HCT116 (cell line): ENCODE data around the gene TBL1X. TPM values are rescaled to one million over a fixed set of nuclear protein-coding genes. Genes with fewer than 3 reads are reported as not detected.

Experiments
- ATAC-seq: fragments of 200-7000 bp; cut with Tn5 transposase; 2 replicates; pipeline ENCODE4 v1.9.1; 2020; ENCODE audit warnings: mild to moderate bottlenecking, moderate library complexity
- BruUV-seq: library from RNA; stranded (reverse); fragments of 400-500 nt; replicated peaks from 2 replicates; lab custom pipeline; 2021; lab: Mats Ljungman, UMichigan
- CTCF ChIA-PET: fragments of 300-600 bp; sonication (Branson Sonifier 250); formaldehyde crosslinking; loops from one replicate; lab custom pipeline; 2021; ENCODE audit warnings: antibody characterized with exemption; lab: Charles Lee
- POLR2A ChIA-PET: fragments of 300-600, 350-600 bp; sonication (Branson Sonifier 250); formaldehyde crosslinking; loops from one replicate; lab custom pipeline; 2021; ENCODE audit warnings: antibody characterized with exemption; lab: Charles Lee
- RAD21 ChIA-PET, 2 experiments: fragments of 300-600 bp; sonication (Branson Sonifier 250); formaldehyde crosslinking; loops; one replicate each; lab custom pipeline; 2023; ENCODE audit warnings: low total read pairs in 2 of 2; ENCODE audit not compliant: uncharacterized antibody in 2 of 2, unreplicated experiment in 2 of 2, low non-redundant PET in 1 of 2; lab: Charles Lee
- DNase-seq: peaks from one replicate; pipeline ENCODE4 v3.0.0-alpha.2; 2010; ENCODE audit warnings: low read depth, low spot score
- H2AFZ ChIP-seq: fragments of 200-600 bp; shearing (Covaris generic), sonication (generic); 2 replicates; pipeline ENCODE4 v1.6.1; 2017; ENCODE audit warnings: low read depth, mixed run types, mixed read lengths, antibody characterized with exemption, low read length; ENCODE audit not compliant: poor library complexity, severe bottlenecking
- H3K27ac ChIP-seq: 2 replicates; pipeline ENCODE4 v1.5.1; 2012; ENCODE audit warnings: low read depth, low read length
- H3K27me3 ChIP-seq: fragments of 200-600 bp; sonication (generic); 2 replicates; pipeline ENCODE4 v1.6.1; 2016; ENCODE audit warnings: mixed run types, low read length, mixed read lengths; ENCODE audit not compliant: insufficient read depth
- H3K36me3 ChIP-seq, 2 experiments: fragments of 200-500 bp in 1 of 2; fragments of 200-600 bp in 1 of 2; sonication (Bioruptor generic) in 1 of 2; sonication (generic) in 1 of 2; 2 replicates each; pipeline versions ENCODE4 v1.5.1 to v1.6.1; 2014 to 2016; ENCODE audit warnings: low read length in 2 of 2, inconsistent platforms in 1 of 2, mixed read lengths in 1 of 2, mixed run types in 1 of 2; ENCODE audit not compliant: insufficient read depth in 2 of 2, control insufficient read depth in 1 of 2
- H3K4me1 ChIP-seq, 2 experiments: fragments of 200-600 bp in 1 of 2; sonication (generic) in 1 of 2; 2 replicates each; pipeline versions ENCODE4 v1.5.1 to v1.6.1; 2012 to 2017; ENCODE audit warnings: low read length in 2 of 2, inconsistent platforms in 1 of 2, mild to moderate bottlenecking in 1 of 2, mixed read lengths in 1 of 2, mixed run types in 1 of 2, moderate library complexity in 1 of 2; ENCODE audit not compliant: insufficient read depth in 2 of 2, control insufficient read depth in 1 of 2
- H3K4me2 ChIP-seq: fragments of 200-600 bp; sonication (generic); 2 replicates; pipeline ENCODE4 v1.6.1; 2017; ENCODE audit warnings: mixed run types, low read length, mixed read lengths
- H3K4me3 ChIP-seq, 2 experiments: fragments of 200-600 bp in 1 of 2; sonication (generic) in 1 of 2; replicated peaks in 1 of 2; 2 replicates each; pipeline ENCODE4 v1.5.1; 2011 to 2016; ENCODE audit warnings: low read length in 2 of 2, control low read depth in 1 of 2, low read depth in 1 of 2, mild to moderate bottlenecking in 1 of 2, mixed read lengths in 1 of 2, mixed run types in 1 of 2
- H3K79me2 ChIP-seq: fragments of 200-600 bp; sonication (generic); 2 replicates; pipeline ENCODE4 v1.6.1; 2017; ENCODE audit warnings: mild to moderate bottlenecking, mixed run types, low read length, moderate library complexity, mixed read lengths; ENCODE audit not compliant: insufficient read depth
- H3K9ac ChIP-seq: fragments of 200-600 bp; sonication (generic); 2 replicates; pipeline ENCODE4 v1.6.1; 2016; ENCODE audit warnings: low read length, mixed read lengths
- H3K9me2 ChIP-seq: fragments of 200-600 bp; sonication (generic), shearing (Covaris generic); 2 replicates; pipeline ENCODE4 v1.6.1; 2017; ENCODE audit warnings: mixed run types, mild to moderate bottlenecking, moderate library complexity; ENCODE audit not compliant: insufficient read depth
- H3K9me3 ChIP-seq, 2 experiments: fragments of 200-500 bp in 1 of 2; fragments of 200-600 bp in 1 of 2; sonication (Bioruptor generic) in 1 of 2; sonication (generic) in 1 of 2; 2 replicates each; pipeline ENCODE4 v1.6.1; 2014 to 2017; ENCODE audit warnings: low read length in 2 of 2, mixed read lengths in 2 of 2, inconsistent platforms in 1 of 2, low read depth in 1 of 2, mild to moderate bottlenecking in 1 of 2, mixed run types in 1 of 2, moderate library complexity in 1 of 2; ENCODE audit not compliant: control insufficient read depth in 1 of 2, insufficient read depth in 1 of 2
- H4K20me1 ChIP-seq: fragments of 200-600 bp; sonication (generic), shearing (Covaris generic); 2 replicates; pipeline ENCODE4 v1.6.1; 2017; ENCODE audit warnings: mixed run types, mild to moderate bottlenecking, moderate library complexity; ENCODE audit not compliant: insufficient read depth
- CBX3 ChIP-seq: IDR thresholded peaks from 2 replicates; pipeline ENCODE4 v1.6.1; 2012; ENCODE audit warnings: low read depth
- EGR1 ChIP-seq: IDR thresholded peaks from 2 replicates; pipeline ENCODE4 v1.6.1; 2012; ENCODE audit warnings: low read depth
- ELF1 ChIP-seq: IDR thresholded peaks from 2 replicates; pipeline ENCODE4 v1.6.1; 2012; ENCODE audit warnings: low read depth, borderline replicate concordance
- EZH2 ChIP-seq: fragments of 200-600 bp; sonication (generic); IDR thresholded peaks from 2 replicates; pipeline ENCODE4 v1.6.1; 2017; ENCODE audit warnings: antibody characterized with exemption, mixed run types
- EZH2phosphoT487 ChIP-seq: fragments of 200-600 bp; IDR thresholded peaks from 2 replicates; pipeline ENCODE4 v1.6.1; 2018; ENCODE audit warnings: antibody characterized with exemption, borderline replicate concordance
- FOSL1 ChIP-seq: IDR thresholded peaks from 2 replicates; pipeline ENCODE4 v1.6.1; 2012; ENCODE audit warnings: low read depth
- POLR2AphosphoS5 ChIP-seq: IDR thresholded peaks from 2 replicates; pipeline ENCODE4 v1.6.1; 2011; ENCODE audit warnings: mild to moderate bottlenecking, low read depth, low read length, moderate library complexity
- RAD21 ChIP-seq: IDR thresholded peaks from 2 replicates; pipeline ENCODE4 v1.6.1; 2012; ENCODE audit warnings: low read depth, mild to moderate bottlenecking
- SIN3A ChIP-seq: IDR thresholded peaks from 2 replicates; pipeline ENCODE4 v1.6.1; 2012; ENCODE audit warnings: low read depth
- SP1 ChIP-seq: IDR thresholded peaks from 2 replicates; pipeline ENCODE4 v1.6.1; 2012; ENCODE audit warnings: low read depth
- SRF ChIP-seq: IDR thresholded peaks from 2 replicates; pipeline ENCODE4 v1.6.1; 2012; ENCODE audit warnings: low read depth
- YY1 ChIP-seq: IDR thresholded peaks from 2 replicates; pipeline ENCODE4 v1.6.1; 2011; ENCODE audit warnings: low read length, low read depth, moderate library complexity, mild to moderate bottlenecking; ENCODE audit not compliant: insufficient replicate concordance; ENCODE audit errors: extremely low read depth
- intact Hi-C: fragments of 100-400 bp; cut with micrococcal nuclease; formaldehyde crosslinking; loops from 2 replicates; pipeline ENCODE4 v1.10.0; 2022
- total RNA-seq: library from RNA; stranded (reverse); gene quantifications from one replicate; pipeline ENCODE4 v1.2.1, GENCODE V29; 2021; ENCODE audit not compliant: unreplicated experiment
- TF ChIP-seq, protein P1 (sequence below), 3 experiments: fragments of 200-600 bp in 1 of 3; sonication (generic) in 1 of 3; IDR thresholded peaks in 2 of 3; conservative IDR thresholded peaks in 1 of 3; 2 replicates each; pipeline ENCODE4 v1.5.1; 2012 to 2017; ENCODE audit warnings: low read depth in 2 of 3, low read length in 2 of 3, antibody characterized with exemption in 1 of 3, borderline replicate concordance in 1 of 3, control low read depth in 1 of 3, mild to moderate bottlenecking in 1 of 3, mixed read lengths in 1 of 3, mixed run types in 1 of 3, moderate library complexity in 1 of 3; ENCODE audit not compliant: insufficient read depth in 1 of 3

Gene TBL1X
- total RNA-seq, 1 experiment from 2014 or later, result 37.8 TPM

GRCh38 chrX:9510980-9511379 lies 46.1 kb downstream of the TBL1X start:
- no peaks in the 10 kb centered on the region for H3K4me1 ChIP-seq
- TF ChIP-seq POLR2AphosphoS5, result no peak
- TF ChIP-seq SP1, result no peak
- TF ChIP-seq EZH2phosphoT487, result no peak
- TF ChIP-seq, protein P1, sequence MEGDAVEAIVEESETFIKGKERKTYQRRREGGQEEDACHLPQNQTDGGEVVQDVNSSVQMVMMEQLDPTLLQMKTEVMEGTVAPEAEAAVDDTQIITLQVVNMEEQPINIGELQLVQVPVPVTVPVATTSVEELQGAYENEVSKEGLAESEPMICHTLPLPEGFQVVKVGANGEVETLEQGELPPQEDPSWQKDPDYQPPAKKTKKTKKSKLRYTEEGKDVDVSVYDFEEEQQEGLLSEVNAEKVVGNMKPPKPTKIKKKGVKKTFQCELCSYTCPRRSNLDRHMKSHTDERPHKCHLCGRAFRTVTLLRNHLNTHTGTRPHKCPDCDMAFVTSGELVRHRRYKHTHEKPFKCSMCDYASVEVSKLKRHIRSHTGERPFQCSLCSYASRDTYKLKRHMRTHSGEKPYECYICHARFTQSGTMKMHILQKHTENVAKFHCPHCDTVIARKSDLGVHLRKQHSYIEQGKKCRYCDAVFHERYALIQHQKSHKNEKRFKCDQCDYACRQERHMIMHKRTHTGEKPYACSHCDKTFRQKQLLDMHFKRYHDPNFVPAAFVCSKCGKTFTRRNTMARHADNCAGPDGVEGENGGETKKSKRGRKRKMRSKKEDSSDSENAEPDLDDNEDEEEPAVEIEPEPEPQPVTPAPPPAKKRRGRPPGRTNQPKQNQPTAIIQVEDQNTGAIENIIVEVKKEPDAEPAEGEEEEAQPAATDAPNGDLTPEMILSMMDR (IDR thresholded peaks at IDR 0.05 in 2 of 3, conservative IDR thresholded peaks at IDR 0.05 in 1 of 3; ENCODE audit: borderline replicate concordance in 1 of 3, insufficient read depth in 1 of 3, low read depth in 2 of 3, low read length in 2 of 3), result no peak
- no peak for TF ChIP-seq SRF
- no peak for TF ChIP-seq EZH2
- no peak for TF ChIP-seq RAD21
- TF ChIP-seq CBX3, result no peak
- TF ChIP-seq, all 23 proteins: peak for 0
- no peaks in the 10 kb centered on the region for H3K36me3 ChIP-seq
- no peaks in the 10 kb centered on the region for H3K9me3 ChIP-seq
- no peak overlapping the region for H3K4me3 ChIP-seq
- CTCF ChIA-PET, result no interaction called here
- DNase-seq (no peak), ATAC-seq (no peak)
- no peak overlapping the region for H2AFZ ChIP-seq
- H3K9me2 ChIP-seq, result no peaks in the 10 kb centered on the region
- no peak overlapping the region for H3K9ac ChIP-seq
- BruUV-seq, result no TSS peak
- H3K79me2 ChIP-seq, result no peaks in the 10 kb centered on the region
- H3K27me3 ChIP-seq, result no peaks in the 10 kb centered on the region
- POLR2A ChIA-PET, result no interaction called here
- RAD21 ChIA-PET, result no interaction called here
- no peaks in the 10 kb centered on the region for H4K20me1 ChIP-seq
- intact Hi-C loops, result no loop called here
- no peak overlapping the region for H3K27ac ChIP-seq
- H3K4me2 ChIP-seq, result no peak overlapping the region

- RAD21 ChIA-PET, result no interaction called here
- Histone ChIP-seq H3K4me1 (no peaks in the 10 kb centered on the region), H3K27me3 (no peaks in the 10 kb centered on the region)
- POLR2A ChIA-PET, result no interaction called here
- no peak for DNase-seq
- CTCF ChIA-PET, result no interaction called here
- intact Hi-C loops, result no loop called here
- TF ChIP-seq SIN3A (no peak), FOSL1 (no peak), EGR1 (no peak), CBX3 (no peak), ELF1 (no peak), POLR2AphosphoS5 (no peak), YY1 (no peak)
- TF ChIP-seq, all 23 proteins: peak for 0
- no peak for ATAC-seq
- H3K4me2 ChIP-seq, result no peak overlapping the region
- H3K27ac ChIP-seq, result no peak overlapping the region
- no TSS peak for BruUV-seq
- no peaks in the 10 kb centered on the region for H4K20me1 ChIP-seq
- no peaks in the 10 kb centered on the region for H3K79me2 ChIP-seq
- no peak overlapping the region for H3K4me3 ChIP-seq
- no peak overlapping the region for H3K9ac ChIP-seq
- H3K36me3 ChIP-seq, result no peaks in the 10 kb centered on the region
- no peak overlapping the region for H2AFZ ChIP-seq
- no peaks in the 10 kb centered on the region for H3K9me2 ChIP-seq
- H3K9me3 ChIP-seq, result no peaks in the 10 kb centered on the region
Measured at GRCh38 chrX:9515489-9515888, 50.6 kb downstream of the TBL1X start.
